ENCODE results near the gene MAPK11.

DNA sequence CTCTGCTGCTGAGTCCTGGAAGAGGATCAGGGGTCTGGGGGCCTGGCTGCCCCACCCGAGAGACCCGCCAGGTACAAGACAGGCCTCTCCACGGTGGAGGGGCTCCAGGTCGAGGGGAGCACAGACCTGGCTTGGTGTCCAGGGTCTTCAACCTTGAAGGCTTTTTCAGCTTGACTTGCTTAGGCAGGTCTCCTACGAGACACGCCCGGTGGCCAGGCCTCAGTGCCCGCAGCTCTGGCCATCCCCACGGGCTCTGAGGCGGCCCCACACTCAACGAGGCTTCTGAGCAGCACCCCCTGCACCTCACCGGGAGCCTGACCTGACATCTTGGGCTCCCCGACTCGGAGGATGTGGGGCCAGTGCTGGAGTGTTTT lies 43.9 kb upstream of the MAPK11 start:
- TF ChIP-seq, protein P1, sequence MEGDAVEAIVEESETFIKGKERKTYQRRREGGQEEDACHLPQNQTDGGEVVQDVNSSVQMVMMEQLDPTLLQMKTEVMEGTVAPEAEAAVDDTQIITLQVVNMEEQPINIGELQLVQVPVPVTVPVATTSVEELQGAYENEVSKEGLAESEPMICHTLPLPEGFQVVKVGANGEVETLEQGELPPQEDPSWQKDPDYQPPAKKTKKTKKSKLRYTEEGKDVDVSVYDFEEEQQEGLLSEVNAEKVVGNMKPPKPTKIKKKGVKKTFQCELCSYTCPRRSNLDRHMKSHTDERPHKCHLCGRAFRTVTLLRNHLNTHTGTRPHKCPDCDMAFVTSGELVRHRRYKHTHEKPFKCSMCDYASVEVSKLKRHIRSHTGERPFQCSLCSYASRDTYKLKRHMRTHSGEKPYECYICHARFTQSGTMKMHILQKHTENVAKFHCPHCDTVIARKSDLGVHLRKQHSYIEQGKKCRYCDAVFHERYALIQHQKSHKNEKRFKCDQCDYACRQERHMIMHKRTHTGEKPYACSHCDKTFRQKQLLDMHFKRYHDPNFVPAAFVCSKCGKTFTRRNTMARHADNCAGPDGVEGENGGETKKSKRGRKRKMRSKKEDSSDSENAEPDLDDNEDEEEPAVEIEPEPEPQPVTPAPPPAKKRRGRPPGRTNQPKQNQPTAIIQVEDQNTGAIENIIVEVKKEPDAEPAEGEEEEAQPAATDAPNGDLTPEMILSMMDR (conservative IDR thresholded peaks at IDR 0.05 in 1 of 2, IDR thresholded peaks at IDR 0.05 in 1 of 2; ENCODE audit: low read depth in 1 of 2, low read length in 2 of 2) = no peak
- TF ChIP-seq EZH2 (IDR thresholded peaks at IDR 0.05; ENCODE audit: low read length, missing control alignments) = no peak

All from fibroblast of lung (primary cell).